K562 (cell line): ENCODE measurements around the gene GLI1. TPM values are rescaled to one million over a fixed set of nuclear protein-coding genes. Genes with fewer than 3 reads are reported as not detected.

Experiments
- BRCA1 ChIP-seq, 2 experiments: fragments of 450-650 bp in 1 of 2; sonication (generic) in 1 of 2; formaldehyde crosslinking in 1 of 2; IDR thresholded peaks; 2 replicates each; pipeline versions ENCODE4 v1.5.0 to v1.6.1; 2017 to 2020; ENCODE audit warnings: mild to moderate bottlenecking in 1 of 2, missing genetic modification reagents in 1 of 2
- POLR2H ChIP-seq: IDR thresholded peaks from 2 replicates; pipeline ENCODE4 v1.6.1; 2016; ENCODE audit warnings: missing genetic modification characterization, low read depth, mild to moderate bottlenecking, control low read depth, missing compliant biosample characterization, moderate library complexity
- ZBTB40 ChIP-seq, 2 experiments: fragments of 450-650 bp in 1 of 2; sonication (generic) in 1 of 2; formaldehyde crosslinking in 1 of 2; IDR thresholded peaks; 2 replicates each; pipeline versions ENCODE4 v1.7.1 to v1.9.0; 2016 to 2022; ENCODE audit warnings: inconsistent platforms in 1 of 2, mild to moderate bottlenecking in 1 of 2, missing genetic modification reagents in 1 of 2
- ZNF511 ChIP-seq: sonication (generic); formaldehyde crosslinking; IDR thresholded peaks from 2 replicates; pipeline ENCODE4 v1.8.0; 2022; ENCODE audit warnings: mild to moderate bottlenecking, missing genetic modification reagents
- polyA plus RNA-seq, 8 experiments: library from polyadenylated mRNA; depleted of rRNA in 4 of 8; stranded (reverse) in 5 of 8; unstranded in 3 of 8; fragments of >200 nt; fragmentation: Nextera tagmentation in 2 of 8; fragmentation: Illumina TruSeq in 1 of 8; extraction: Ambion mirVana in 2 of 8; extraction: Trizol in 1 of 8; gene quantifications; 2 replicates each; pipeline versions ENCODE4 v1.2.1 to v1.2.3, GENCODE V29; 2011 to 2014; ENCODE audit warnings: inconsistent platforms in 1 of 8, missing spikeins in 1 of 8
- total RNA-seq, 7 experiments: library from RNA; depleted of rRNA in 6 of 7; stranded (reverse); fragments of >200 nt in 6 of 7; fragmentation: Illumina TruSeq in 2 of 7; extraction: Trizol in 2 of 7; gene quantifications; 2 replicates each; pipeline versions ENCODE4 v1.2.1 to v1.2.3, GENCODE V29; 2011 to 2021; ENCODE audit warnings: low replicate concordance in 1 of 7

The GLI1 gene
- total and polyA plus RNA-seq, 9 of the 15 experiments (the other 6 are each of a cell fraction or from before 2014, with no cell fraction given): 0.24 to 3.7 (median 0.61) TPM

GRCh38 chr12:57455374-57456144, 4.0 kb upstream of the GLI1 start (continued):
- TF ChIP-seq ZBTB40 (IDR thresholded peaks at IDR 0.05) (0 out of 2 replicates have a peak, but pooled peaks have one; percentile 37), ZBTB40 (CRISPR knock-in tag; IDR thresholded peaks at IDR 0.05) (no peak), BRCA1 (IDR thresholded peaks at IDR 0.05) (no peak), BRCA1 (CRISPR knock-in tag; IDR thresholded peaks at IDR 0.05) (no peak), ZNF511 (CRISPR knock-in tag) (peak; percentile 78; the same call in 1 of the 2 replicates), POLR2H (tag) (no peak; the same call in 1 of the 2 replicates)
